Measurements from ENCODE around the gene BCL2L14. TPM values are rescaled to one million over a fixed set of nuclear protein-coding genes. Genes with fewer than 3 reads are reported as not detected.

BCL2L14 gene
- total and polyA plus RNA-seq, 7 donors = 21.6 to 41.8 (median 36.0) TPM; not detected in 4

- no peak for DNase-seq
- Histone ChIP-seq H3K27ac (no peak overlapping the region), H3K4me3 (no peak overlapping the region), H3K36me3 (no peaks in the 10 kb centered on the region), H3K9me3 (no peaks in the 10 kb centered on the region), H3K27me3 (no peaks in the 10 kb centered on the region), H3K4me1 (no peaks in the 10 kb centered on the region)
- TF ChIP-seq EP300 (IDR thresholded peaks at IDR 0.05) = no peak
- TF ChIP-seq POLR2A (IDR thresholded peaks at IDR 0.05) = no peak
- no peak for TF ChIP-seq POLR2AphosphoS5 (IDR thresholded peaks at IDR 0.05)
- TF ChIP-seq, protein P1, sequence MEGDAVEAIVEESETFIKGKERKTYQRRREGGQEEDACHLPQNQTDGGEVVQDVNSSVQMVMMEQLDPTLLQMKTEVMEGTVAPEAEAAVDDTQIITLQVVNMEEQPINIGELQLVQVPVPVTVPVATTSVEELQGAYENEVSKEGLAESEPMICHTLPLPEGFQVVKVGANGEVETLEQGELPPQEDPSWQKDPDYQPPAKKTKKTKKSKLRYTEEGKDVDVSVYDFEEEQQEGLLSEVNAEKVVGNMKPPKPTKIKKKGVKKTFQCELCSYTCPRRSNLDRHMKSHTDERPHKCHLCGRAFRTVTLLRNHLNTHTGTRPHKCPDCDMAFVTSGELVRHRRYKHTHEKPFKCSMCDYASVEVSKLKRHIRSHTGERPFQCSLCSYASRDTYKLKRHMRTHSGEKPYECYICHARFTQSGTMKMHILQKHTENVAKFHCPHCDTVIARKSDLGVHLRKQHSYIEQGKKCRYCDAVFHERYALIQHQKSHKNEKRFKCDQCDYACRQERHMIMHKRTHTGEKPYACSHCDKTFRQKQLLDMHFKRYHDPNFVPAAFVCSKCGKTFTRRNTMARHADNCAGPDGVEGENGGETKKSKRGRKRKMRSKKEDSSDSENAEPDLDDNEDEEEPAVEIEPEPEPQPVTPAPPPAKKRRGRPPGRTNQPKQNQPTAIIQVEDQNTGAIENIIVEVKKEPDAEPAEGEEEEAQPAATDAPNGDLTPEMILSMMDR (IDR thresholded peaks at IDR 0.05) = no peak
- intact Hi-C loops (cut with DNase I) = no loop called here
- 55 to 87% methylated on average over 14 of the region's 14 CpGs for WGBS, 2 donors
Observed at GRCh38 chr12:12069821-12070548, 754 bp upstream of the BCL2L14 start.

DNA sequence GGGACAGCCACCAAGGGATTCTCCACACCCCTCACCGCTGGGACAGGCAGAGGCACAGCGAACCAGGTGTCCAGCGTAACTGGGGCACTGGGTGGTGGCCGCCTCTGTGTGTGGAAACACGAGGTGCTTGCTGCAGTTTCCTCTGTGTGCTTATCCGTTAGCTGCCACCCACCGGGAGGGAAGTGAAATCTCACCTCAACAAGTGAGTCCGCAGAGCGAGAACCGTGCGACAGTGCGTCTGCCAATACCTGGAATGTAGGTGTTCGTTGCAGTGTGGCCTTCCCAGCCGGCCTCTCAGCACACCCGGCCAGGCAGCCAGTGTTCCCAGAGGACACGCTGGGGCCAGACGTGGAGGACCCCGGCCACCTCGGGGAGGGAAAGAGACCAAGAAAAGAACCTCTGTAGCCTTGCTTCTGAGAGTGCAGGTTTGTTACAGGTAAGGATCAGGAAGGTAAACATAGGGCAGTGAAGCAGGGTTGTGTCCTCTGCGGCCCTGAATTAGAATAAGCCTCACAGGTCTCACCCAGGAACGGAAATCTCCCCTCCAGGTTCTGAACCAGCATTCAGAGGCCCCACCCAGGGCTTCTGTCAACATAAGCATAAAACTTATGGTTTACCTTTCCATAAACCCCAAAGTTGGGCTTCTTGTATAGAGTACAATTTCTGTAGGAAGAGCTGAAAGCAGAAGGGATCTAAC lies 1.5 kb downstream of the BCL2L14 start:
- Histone ChIP-seq H3K4me3 (no peak overlapping the region), H3K4me1 (no peaks in the 10 kb centered on the region), H3K36me3 (no peaks in the 10 kb centered on the region), H3K27me3 (no peaks in the 10 kb centered on the region), H3K27ac (no peak overlapping the region), H3K9me3 (no peaks in the 10 kb centered on the region)
- intact Hi-C loops (cut with DNase I) = no loop called here
- TF ChIP-seq, protein P1 (IDR thresholded peaks at IDR 0.05) = no peak
- TF ChIP-seq POLR2A (IDR thresholded peaks at IDR 0.05) (no peak), POLR2AphosphoS5 (IDR thresholded peaks at IDR 0.05) (no peak), EP300 (IDR thresholded peaks at IDR 0.05) (no peak)
- DNase-seq = no peak
- 10 to 61% methylated on average over 21 of the region's 21 CpGs for WGBS, 2 donors

DNA sequence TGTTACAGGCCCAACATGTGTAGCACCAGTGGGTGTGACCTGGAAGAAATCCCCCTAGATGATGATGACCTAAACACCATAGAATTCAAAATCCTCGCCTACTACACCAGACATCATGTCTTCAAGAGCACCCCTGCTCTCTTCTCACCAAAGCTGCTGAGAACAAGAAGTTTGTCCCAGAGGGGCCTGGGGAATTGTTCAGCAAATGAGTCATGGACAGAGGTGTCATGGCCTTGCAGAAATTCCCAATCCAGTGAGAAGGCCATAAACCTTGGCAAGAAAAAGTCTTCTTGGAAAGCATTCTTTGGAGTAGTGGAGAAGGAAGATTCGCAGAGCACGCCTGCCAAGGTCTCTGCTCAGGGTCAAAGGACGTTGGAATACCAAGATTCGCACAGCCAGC lies 8.6 kb downstream of the BCL2L14 start:
- no peak for DNase-seq
- Histone ChIP-seq H3K9me3 (no peaks in the 10 kb centered on the region), H3K4me1 (no peaks in the 10 kb centered on the region), H3K27me3 (no peaks in the 10 kb centered on the region), H3K36me3 (no peaks in the 10 kb centered on the region), H3K4me3 (no peak overlapping the region), H3K27ac (no peak overlapping the region)
- intact Hi-C loops (cut with DNase I) = no loop called here
- TF ChIP-seq POLR2AphosphoS5 (IDR thresholded peaks at IDR 0.05) = no peak
- TF ChIP-seq, protein P1 (IDR thresholded peaks at IDR 0.05) = no peak
- no peak for TF ChIP-seq POLR2A (IDR thresholded peaks at IDR 0.05)
- no peak for TF ChIP-seq EP300 (IDR thresholded peaks at IDR 0.05)
- WGBS, 2 donors = 84 to 86% methylated on average over 5 of the region's 5 CpGs

DNA sequence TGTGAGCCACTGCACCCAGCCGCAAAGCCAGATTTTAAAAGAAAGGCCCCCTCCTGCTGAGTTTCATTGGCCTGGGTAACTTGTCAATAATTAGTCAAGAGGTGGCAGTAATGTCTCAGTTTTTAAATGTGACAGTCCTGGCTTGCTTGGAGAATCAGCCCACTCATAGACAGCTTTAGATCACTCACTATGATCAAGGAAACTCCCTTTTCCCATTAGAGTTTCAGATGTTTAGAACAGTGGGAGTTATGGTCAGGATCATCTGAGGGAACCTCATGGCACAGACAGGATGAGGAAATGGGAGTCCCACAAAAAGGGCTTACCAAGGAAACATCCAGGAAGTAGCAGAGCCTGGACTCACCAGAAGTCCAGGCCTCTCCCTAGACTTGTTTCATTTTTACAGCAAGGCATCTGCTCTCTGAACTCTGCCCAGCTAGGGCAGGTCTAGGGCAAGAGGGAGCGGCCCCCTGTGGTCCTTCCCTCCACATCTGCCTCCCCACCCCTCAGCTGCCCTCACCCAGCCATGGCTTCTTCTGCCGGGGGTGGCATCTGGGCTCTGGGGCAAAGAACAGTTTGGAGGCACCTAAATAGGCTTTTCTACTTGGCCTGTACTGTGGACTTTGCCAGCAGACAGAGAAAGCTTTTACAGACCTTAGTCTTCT lies 11.2 kb downstream of the BCL2L14 start:
- H3K36me3 ChIP-seq = no peaks in the 10 kb centered on the region
- H3K27me3 ChIP-seq = no peaks in the 10 kb centered on the region
- H3K27ac ChIP-seq = peak overlapping the region in 2 of 4 donors; percentile 7 to 27
- TF ChIP-seq EP300 (IDR thresholded peaks at IDR 0.05) (no peak), POLR2A (IDR thresholded peaks at IDR 0.05) (no peak), POLR2AphosphoS5 (IDR thresholded peaks at IDR 0.05) (no peak)
- TF ChIP-seq, protein P1 (IDR thresholded peaks at IDR 0.05) = no peak
- no peak overlapping the region for H3K4me3 ChIP-seq
- no peaks in the 10 kb centered on the region for H3K4me1 ChIP-seq
- no peak for DNase-seq
- 22 to 64% methylated on average over 3 of the region's 3 CpGs for WGBS, 2 donors
- H3K9me3 ChIP-seq = no peaks in the 10 kb centered on the region
- intact Hi-C loops (cut with DNase I) = loop anchor here (2.0 kb wide), 1 partner anchor 245 kb away; no protein-coding TSS in a partner anchor
